ENCODE measurements around the gene ACAP1.

The ACAP1 gene

GRCh38 chr17:7308625-7309433 lies 27.5 kb upstream of the ACAP1 start:
- DNase-seq = peak; percentile 28 to 84 (median 64)
- intact Hi-C loops (cut with DNase I) = loop anchor here (5.0 kb wide), 1 partner anchor 57 kb away; the partner anchor contains the start of genes CTDNEP1 and ELP5

GRCh38 chr17:7309628-7310027 lies 26.7 kb upstream of the ACAP1 start:
- DNase-seq = no peak
- intact Hi-C loops (cut with DNase I) = loop anchor here (5.0 kb wide), 1 partner anchor 57 kb away; the partner anchor contains the start of genes CTDNEP1 and ELP5

GRCh38 chr17:7311110-7311705 lies 25.1 kb upstream of the ACAP1 start:
- intact Hi-C loops (cut with DNase I) = no loop called here
- no peak for DNase-seq

- DNase-seq = no peak
Observed at GRCh38 chr17:7312432-7313087, 23.8 kb upstream of the ACAP1 start.

GRCh38 chr17:7313088-7313889 lies 23.0 kb upstream of the ACAP1 start:
- no peak for DNase-seq
- intact Hi-C loops (cut with DNase I) = no loop called here

More at GRCh38 chr17:7312432-7313087, 23.8 kb upstream of the ACAP1 start:
- intact Hi-C loops (cut with DNase I) = no loop called here

- intact Hi-C loops (cut with DNase I) = no loop called here
- no peak for DNase-seq
Observed at GRCh38 chr17:7313890-7314718, 22.2 kb upstream of the ACAP1 start.

GRCh38 chr17:7314719-7315569 lies 21.4 kb upstream of the ACAP1 start, which contains the start of gene GPS2:
TSS of gene GPS2 (minus strand) at chr17:7315360. CDS start at chr17:7315052, 308 bp downstream.
- intact Hi-C loops (cut with DNase I) = no loop called here
- peak; percentile 84 to 98 (median 94) for DNase-seq

GRCh38 chr17:7315570-7316235 lies 20.6 kb upstream of the ACAP1 start:
- intact Hi-C loops (cut with DNase I) = no loop called here
- peak; percentile 22 to 85 (median 63) for DNase-seq

- DNase-seq = no peak
Observed at GRCh38 chr17:7317161-7317803, 19.0 kb upstream of the ACAP1 start.

GRCh38 chr17:7318121-7318860 lies 18.0 kb upstream of the ACAP1 start:
- DNase-seq = no peak
- intact Hi-C loops (cut with DNase I) = no loop called here

More at GRCh38 chr17:7317161-7317803, 19.0 kb upstream of the ACAP1 start:
- intact Hi-C loops (cut with DNase I) = no loop called here

GRCh38 chr17:7321466-7321865 lies 14.9 kb upstream of the ACAP1 start:
- DNase-seq = no peak
- intact Hi-C loops (cut with DNase I) = no loop called here

- DNase-seq = no peak
- intact Hi-C loops (cut with DNase I) = no loop called here
Observed at GRCh38 chr17:7322520-7323194, 13.7 kb upstream of the ACAP1 start.

GRCh38 chr17:7323731-7324437 lies 12.4 kb upstream of the ACAP1 start:
- DNase-seq = peak in 28 of 42 donors; percentile 17 to 75 (median 54)
- intact Hi-C loops (cut with DNase I) = no loop called here

- intact Hi-C loops (cut with DNase I) = no loop called here
- no peak for DNase-seq
Observed at GRCh38 chr17:7324438-7324779, 11.9 kb upstream of the ACAP1 start.

Data from head of caudate nucleus (tissue), 42 donors.